Thyroid gland (tissue), 4 donors: ENCODE results near the gene ICAM5. TPM values are rescaled to one million over a fixed set of nuclear protein-coding genes. Genes with fewer than 3 reads are reported as not detected.

Source experiments
- DNase-seq, 2 donors: peaks; one replicate each; pipeline ENCODE4 v3.0.0-alpha.2; 2019
- H3K27ac ChIP-seq, 3 donors: fragments of 200-600 bp; sonication (generic); 1 replicate in 2 of 3; 2 replicates in 1 of 3; pipeline ENCODE4 v1.5.1; 2016 to 2019; ENCODE audit warnings: mild to moderate bottlenecking in 1 of 3, moderate library complexity in 1 of 3
- H3K27me3 ChIP-seq: fragments of 200-600 bp; sonication (generic); one replicate; pipeline ENCODE4 v1.5.1; 2019
- H3K36me3 ChIP-seq, 2 donors: fragments of 200-600 bp; sonication (generic); one replicate each; pipeline ENCODE4 v1.5.1; 2016 to 2019
- H3K4me1 ChIP-seq, 2 donors: fragments of 200-600 bp; sonication (generic); one replicate each; pipeline ENCODE4 v1.5.1; 2017 to 2019
- H3K4me3 ChIP-seq, 3 donors: fragments of 200-600 bp; sonication (generic); replicated peaks in 1 of 3; 1 replicate in 2 of 3; 2 replicates in 1 of 3; pipeline ENCODE4 v1.5.1; 2016; ENCODE audit warnings: mild to moderate bottlenecking in 1 of 3
- H3K9me3 ChIP-seq: fragments of 200-600 bp; sonication (generic); one replicate; pipeline ENCODE4 v1.5.1; 2017
- CTCF ChIP-seq, 6 experiments: fragments of 200-600 bp in 3 of 6; fragments of 450-650 bp in 3 of 6; sonication (generic) in 3 of 6; IDR thresholded peaks; one replicate each; pipeline ENCODE4 v1.5.1; 2016 to 2019; ENCODE audit warnings: antibody characterized with exemption in 6 of 6, mild to moderate bottlenecking in 2 of 6, inconsistent platforms in 1 of 6, moderate library complexity in 1 of 6
- POLR2A ChIP-seq, 2 donors: fragments of 450-650 bp; IDR thresholded peaks; one replicate each; pipeline ENCODE4 v1.6.1; 2017; ENCODE audit warnings: antibody characterized with exemption in 2 of 2, mild to moderate bottlenecking in 2 of 2, moderate library complexity in 1 of 2
- WGBS, 2 donors: methylation state at CpG; one replicate each; pipeline ENCODE4 v1.1.5; 2017; 5-methylcytosine and 5-hydroxymethylcytosine counted together
- intact Hi-C: fragments of 100-400 bp; cut with DNase I; formaldehyde crosslinking; loops from one replicate; pipeline ENCODE4 v1.15.1; 2023
- total RNA-seq, 4 donors: library from RNA; depleted of rRNA; stranded (reverse); fragments of >200 nt; gene quantifications; one replicate each; pipeline ENCODE4 v1.2.3, GENCODE V29; 2016

The ICAM5 gene
- total RNA-seq, 4 donors from 2014 or later = 1.0 to 1.6 TPM; not detected in 2

- Histone ChIP-seq H3K4me1 (peaks cover 15 to 32% of the 10 kb centered on the region in 2 donors), H3K36me3 (peaks cover 6 to 18% of the 10 kb centered on the region in 2 donors), H3K4me3 (no peak overlapping the region), H3K27ac (no peak overlapping the region), H3K9me3 (no peaks in the 10 kb centered on the region), H3K27me3 (peaks cover 9% of the 10 kb centered on the region)
- no peak for DNase-seq
- intact Hi-C loops = no loop called here
- WGBS, 2 donors = 89 to 96% methylated on average over 5 to 31 of the region's 34 CpGs
- TF ChIP-seq CTCF (IDR thresholded peaks at IDR 0.05) = no peak
- TF ChIP-seq POLR2A (IDR thresholded peaks at IDR 0.05) = no peak
These were observed 5.4 kb upstream of the ICAM5 start for GRCh38 chr19:10284065-10284959.

GRCh38 chr19:10284960-10285278, 4.8 kb upstream of the ICAM5 start:
- intact Hi-C loops = no loop called here
- Histone ChIP-seq H3K4me3 (no peak overlapping the region), H3K36me3 (peaks cover 6 to 18% of the 10 kb centered on the region in 2 donors), H3K9me3 (no peaks in the 10 kb centered on the region), H3K4me1 (peaks cover 21 to 38% of the 10 kb centered on the region in 2 donors), H3K27me3 (peaks cover 15% of the 10 kb centered on the region), H3K27ac (no peak overlapping the region)
- no peak for TF ChIP-seq CTCF (IDR thresholded peaks at IDR 0.05)
- no peak for TF ChIP-seq POLR2A (IDR thresholded peaks at IDR 0.05)
- no peak for DNase-seq
- WGBS, 2 donors = 98 to 100% methylated on average over 9 to 12 of the region's 13 CpGs

GRCh38 chr19:10285393-10285792, 4.4 kb upstream of the ICAM5 start:
- H3K36me3 ChIP-seq = peaks cover 6 to 18% of the 10 kb centered on the region in 2 donors
- intact Hi-C loops = no loop called here
- H3K9me3 ChIP-seq = no peaks in the 10 kb centered on the region
- H3K27ac ChIP-seq = no peak overlapping the region
- DNase-seq = no peak
- peaks cover 16% of the 10 kb centered on the region for H3K27me3 ChIP-seq
- WGBS, 2 donors = 94 to 95% methylated on average over 4 of the region's 4 CpGs
- peaks cover 23 to 43% of the 10 kb centered on the region in 2 donors for H3K4me1 ChIP-seq
- no peak overlapping the region for H3K4me3 ChIP-seq
- TF ChIP-seq POLR2A (IDR thresholded peaks at IDR 0.05) (no peak), CTCF (IDR thresholded peaks at IDR 0.05) (no peak)

- Histone ChIP-seq H3K4me3 (no peak within 1 kb of the TSS), H3K9me3 (no peaks in the 10 kb centered on the region), H3K4me1 (peaks cover 36 to 60% of the 10 kb centered on the region in 2 donors), H3K36me3 (peaks cover 6 to 18% of the 10 kb centered on the region in 2 donors), H3K27ac (no peak within 1 kb of the TSS), H3K27me3 (peaks cover 27% of the 10 kb centered on the region)
- TF ChIP-seq CTCF (IDR thresholded peaks at IDR 0.05) (no peak), POLR2A (IDR thresholded peaks at IDR 0.05) (no peak)
- DNase-seq = peak in 1 of 2 donors; percentile 41
- intact Hi-C loops = no loop called here
- 3 to 5% methylated on average over 33 to 34 of the region's 59 CpGs for WGBS, 2 donors
These were observed 2.7 kb upstream of the ICAM5 start, which contains the start of gene ICAM4 for GRCh38 chr19:10286803-10287737. Gene ICAM4 (plus strand): TSS chr19:10286955. CDS start chr19:10287013, 58 bp downstream.
